ENCODE measurements around the gene DCAF12.
"Not testable (repeated sequence)": the region's sequence is repeated elsewhere in the genome, so short reads cannot be mapped to it uniquely, and the experiment has no call there.

The DCAF12 gene

DNA sequence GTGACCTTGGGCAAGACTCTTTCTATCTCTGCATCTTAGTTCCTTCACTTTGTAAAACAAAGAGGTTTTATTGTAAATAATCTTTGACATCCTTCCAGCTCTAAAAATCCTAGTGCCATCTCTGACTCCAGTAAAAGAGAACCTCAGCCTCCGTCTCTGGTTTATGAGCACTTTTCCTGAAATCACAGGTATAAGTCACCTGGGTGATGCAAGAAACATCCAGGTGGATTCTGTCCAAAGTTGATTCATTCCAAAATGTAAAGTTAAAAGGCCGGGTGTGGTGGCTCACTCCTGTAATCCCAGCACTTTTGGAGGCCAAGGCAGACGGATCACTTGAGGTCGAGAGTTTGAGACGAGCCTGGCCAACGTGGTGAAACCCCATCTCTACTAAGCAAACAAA lies 56.7 kb downstream of the DCAF12 start:
- H3K4me1 Mint-ChIP-seq (ENCODE audit: low read depth) = peaks cover 1% of the 10 kb centered on the region
- H3K9me3 Mint-ChIP-seq = no peaks in the 10 kb centered on the region
- H3K4me3 Mint-ChIP-seq = no peak overlapping the region
- H3K36me3 Mint-ChIP-seq (ENCODE audit: low read depth) = no peaks in the 10 kb centered on the region
- H3K27ac Mint-ChIP-seq = no peak overlapping the region
- DNase-seq (ENCODE audit: low spot score) = no peak
- H3K27me3 Mint-ChIP-seq (ENCODE audit: low read depth) = peaks cover 2% of the 10 kb centered on the region

- no peak overlapping the region for H3K4me3 Mint-ChIP-seq
- H3K27ac Mint-ChIP-seq = no peak overlapping the region
- H3K36me3 Mint-ChIP-seq (ENCODE audit: low read depth) = no peaks in the 10 kb centered on the region
- H3K9me3 Mint-ChIP-seq = no peaks in the 10 kb centered on the region
- H3K27me3 Mint-ChIP-seq (ENCODE audit: low read depth) = peaks cover 2% of the 10 kb centered on the region
- no peaks in the 10 kb centered on the region for H3K4me1 Mint-ChIP-seq (ENCODE audit: low read depth)
- DNase-seq (ENCODE audit: low spot score) = no peak
These were observed 61.0 kb downstream of the DCAF12 start for GRCh38 chr9:34065541-34065940.

- H3K36me3 Mint-ChIP-seq (ENCODE audit: low read depth) = no peaks in the 10 kb centered on the region
- no peak overlapping the region for H3K4me3 Mint-ChIP-seq
- H3K9me3 Mint-ChIP-seq = no peaks in the 10 kb centered on the region
- no peak overlapping the region for H3K27ac Mint-ChIP-seq
- H3K27me3 Mint-ChIP-seq (ENCODE audit: low read depth) = peaks cover 7% of the 10 kb centered on the region
- DNase-seq (ENCODE audit: low spot score) = no peak
- no peaks in the 10 kb centered on the region for H3K4me1 Mint-ChIP-seq (ENCODE audit: low read depth)
These were observed 66.5 kb downstream of the DCAF12 start for GRCh38 chr9:34059954-34060353.

GRCh38 chr9:34059281-34059680 lies 67.2 kb downstream of the DCAF12 start:
- no peak overlapping the region for H3K4me3 Mint-ChIP-seq
- no peaks in the 10 kb centered on the region for H3K9me3 Mint-ChIP-seq
- no peaks in the 10 kb centered on the region for H3K36me3 Mint-ChIP-seq (ENCODE audit: low read depth)
- no peaks in the 10 kb centered on the region for H3K4me1 Mint-ChIP-seq (ENCODE audit: low read depth)
- H3K27ac Mint-ChIP-seq = no peak overlapping the region
- DNase-seq (ENCODE audit: low spot score) = no peak
- H3K27me3 Mint-ChIP-seq (ENCODE audit: low read depth) = peaks cover 7% of the 10 kb centered on the region

GRCh38 chr9:34049630-34050384 lies 76.7 kb downstream of the DCAF12 start:
- H3K27me3 Mint-ChIP-seq (ENCODE audit: low read depth) = no peaks in the 10 kb centered on the region
- H3K4me1 Mint-ChIP-seq (ENCODE audit: low read depth) = peaks cover 38% of the 10 kb centered on the region
- no peak for DNase-seq (ENCODE audit: low spot score)
- peak overlapping the region; percentile 100 for H3K4me3 Mint-ChIP-seq
- peak overlapping the region; percentile 98 for H3K27ac Mint-ChIP-seq
- no peaks in the 10 kb centered on the region for H3K9me3 Mint-ChIP-seq
- peaks cover 3% of the 10 kb centered on the region for H3K36me3 Mint-ChIP-seq (ENCODE audit: low read depth)

- peak; percentile 96 for DNase-seq (ENCODE audit: low spot score)
- peaks cover 3% of the 10 kb centered on the region for H3K36me3 Mint-ChIP-seq (ENCODE audit: low read depth)
- peak within 1 kb of the TSS; percentile 100 for H3K4me3 Mint-ChIP-seq
- H3K9me3 Mint-ChIP-seq = no peaks in the 10 kb centered on the region
- H3K27me3 Mint-ChIP-seq (ENCODE audit: low read depth) = no peaks in the 10 kb centered on the region
- H3K27ac Mint-ChIP-seq = peak within 1 kb of the TSS; percentile 98
- peaks cover 38% of the 10 kb centered on the region for H3K4me1 Mint-ChIP-seq (ENCODE audit: low read depth)
These were observed 77.5 kb downstream of the DCAF12 start, which contains the start of gene UBAP2 for GRCh38 chr9:34048727-34049629. Gene UBAP2, minus strand, starts transcription at chr9:34048887. Its CDS starts 31,739 bp downstream, at chr9:34017148.

- no peaks in the 10 kb centered on the region for H3K9me3 Mint-ChIP-seq
- peak overlapping the region; percentile 100 for H3K4me3 Mint-ChIP-seq
- DNase-seq (ENCODE audit: low spot score) = peak; percentile 41
- H3K4me1 Mint-ChIP-seq (ENCODE audit: low read depth) = peaks cover 34% of the 10 kb centered on the region
- peak overlapping the region; percentile 98 for H3K27ac Mint-ChIP-seq
- peaks cover 3% of the 10 kb centered on the region for H3K36me3 Mint-ChIP-seq (ENCODE audit: low read depth)
- no peaks in the 10 kb centered on the region for H3K27me3 Mint-ChIP-seq (ENCODE audit: low read depth)
These were observed 78.4 kb downstream of the DCAF12 start for GRCh38 chr9:34047864-34048726.

DNA sequence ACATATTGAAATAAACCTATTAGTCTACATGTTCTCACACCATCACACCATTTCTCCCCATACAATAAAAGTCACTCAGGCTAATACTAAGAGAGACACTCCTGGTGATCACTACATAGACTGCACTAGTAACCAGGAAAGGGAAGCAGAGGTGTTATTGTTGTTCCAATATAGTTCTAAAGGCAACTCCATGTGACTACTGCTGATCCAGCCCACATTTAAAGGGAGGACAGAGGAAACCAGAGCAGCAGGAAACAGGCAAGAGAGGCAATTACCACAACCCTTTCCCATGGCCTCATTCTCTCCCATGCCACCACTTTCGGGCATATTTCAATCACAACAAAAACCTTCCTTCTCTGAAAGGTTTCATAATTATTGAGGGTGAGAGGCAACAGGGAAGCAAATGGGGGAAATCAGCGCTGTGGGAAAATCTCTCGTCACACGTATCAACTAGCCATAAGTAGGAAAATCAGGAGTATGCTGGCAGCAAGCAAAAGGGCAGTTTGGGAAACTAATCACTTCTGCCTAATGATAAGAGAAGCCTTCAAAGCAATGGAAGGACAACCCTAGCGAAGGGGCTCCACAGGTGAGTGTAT lies 79.6 kb downstream of the DCAF12 start:
- no peak for DNase-seq (ENCODE audit: low spot score)
- Mint-ChIP-seq H3K36me3 (ENCODE audit: low read depth) (peaks cover 3% of the 10 kb centered on the region), H3K4me1 (ENCODE audit: low read depth) (peaks cover 30% of the 10 kb centered on the region), H3K27me3 (ENCODE audit: low read depth) (no peaks in the 10 kb centered on the region), H3K9me3 (no peaks in the 10 kb centered on the region), H3K27ac (peak overlapping the region; percentile 56), H3K4me3 (peak overlapping the region; percentile 100)

- peaks cover 28% of the 10 kb centered on the region for H3K4me1 Mint-ChIP-seq (ENCODE audit: low read depth)
- peak overlapping the region; percentile 1 for H3K4me3 Mint-ChIP-seq
- DNase-seq (ENCODE audit: low spot score) = no peak
- H3K27ac Mint-ChIP-seq = peak overlapping the region; percentile 4
- H3K36me3 Mint-ChIP-seq (ENCODE audit: low read depth) = peaks cover 4% of the 10 kb centered on the region
- H3K27me3 Mint-ChIP-seq (ENCODE audit: low read depth) = no peaks in the 10 kb centered on the region
- no peaks in the 10 kb centered on the region for H3K9me3 Mint-ChIP-seq
These were observed 80.6 kb downstream of the DCAF12 start for GRCh38 chr9:34045903-34046302.

- peaks cover 10% of the 10 kb centered on the region for H3K4me1 Mint-ChIP-seq (ENCODE audit: low read depth)
- not testable (repeated sequence) for H3K4me3 Mint-ChIP-seq; H3K9me3 Mint-ChIP-seq; DNase-seq (ENCODE audit: low spot score); H3K36me3 Mint-ChIP-seq (ENCODE audit: low read depth); H3K27me3 Mint-ChIP-seq (ENCODE audit: low read depth); H3K27ac Mint-ChIP-seq
These were observed 84.4 kb downstream of the DCAF12 start for GRCh38 chr9:34042074-34042473.

- H3K4me3 Mint-ChIP-seq; DNase-seq (ENCODE audit: low spot score); H3K27ac Mint-ChIP-seq; H3K4me1 Mint-ChIP-seq (ENCODE audit: low read depth); H3K27me3 Mint-ChIP-seq (ENCODE audit: low read depth); H3K9me3 Mint-ChIP-seq: not testable (repeated sequence)
- peaks cover 14% of the 10 kb centered on the region for H3K36me3 Mint-ChIP-seq (ENCODE audit: low read depth)
These were observed 87.6 kb downstream of the DCAF12 start for GRCh38 chr9:34038851-34039250.

DNA sequence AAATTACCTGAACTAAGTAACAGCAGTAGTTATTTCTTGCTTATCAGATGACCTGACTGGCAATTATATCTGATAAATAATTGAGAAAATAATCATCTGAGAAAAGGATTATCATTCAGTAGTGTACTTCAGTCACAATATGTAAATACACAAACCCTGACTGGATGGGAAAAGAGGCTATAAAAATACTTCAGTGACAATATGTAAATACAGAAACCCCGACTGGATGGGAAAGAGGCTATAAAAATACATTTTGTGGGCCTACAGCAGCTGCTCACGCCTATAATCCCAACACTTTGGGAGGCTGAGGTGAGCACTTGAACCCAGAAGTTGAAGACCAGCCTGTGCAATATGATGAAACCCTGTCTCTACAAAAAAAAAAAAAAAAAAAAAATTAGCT lies 88.9 kb downstream of the DCAF12 start:
- Mint-ChIP-seq H3K36me3 (ENCODE audit: low read depth) (peaks cover 19% of the 10 kb centered on the region), H3K27ac (no peak overlapping the region), H3K27me3 (ENCODE audit: low read depth) (no peaks in the 10 kb centered on the region), H3K4me3 (no peak overlapping the region), H3K4me1 (ENCODE audit: low read depth) (peaks cover 10% of the 10 kb centered on the region), H3K9me3 (no peaks in the 10 kb centered on the region)
- no peak for DNase-seq (ENCODE audit: low spot score)

- no peaks in the 10 kb centered on the region for H3K27me3 Mint-ChIP-seq (ENCODE audit: low read depth)
- peaks cover 10% of the 10 kb centered on the region for H3K4me1 Mint-ChIP-seq (ENCODE audit: low read depth)
These were observed 89.9 kb downstream of the DCAF12 start for GRCh38 chr9:34036625-34037024.

More at GRCh38 chr9:34036625-34037024, 89.9 kb downstream of the DCAF12 start:
- no peak overlapping the region for H3K4me3 Mint-ChIP-seq
- H3K9me3 Mint-ChIP-seq = no peaks in the 10 kb centered on the region
- peaks cover 25% of the 10 kb centered on the region for H3K36me3 Mint-ChIP-seq (ENCODE audit: low read depth)
- no peak for DNase-seq (ENCODE audit: low spot score)
- no peak overlapping the region for H3K27ac Mint-ChIP-seq

All from T-helper 2 cell treated with Interferon-gamma antibody and Interleukin-4, amounts not matched to agents 5 μg/mL and 100 μg/mL, for 36 hours (primary cell).